GM12875 (cell line): ENCODE data around the gene NFATC4.
"Not testable (repeated sequence)": the region's sequence is repeated elsewhere in the genome, so short reads cannot be mapped to it uniquely, and the experiment has no call there.

Experiments used
- H3K4me3 ChIP-seq: one replicate; pipeline ENCODE4 v1.5.1; 2011; ENCODE audit warnings: low read depth, low read length, control low read depth
- CTCF ChIP-seq: IDR thresholded peaks from 2 replicates; pipeline ENCODE4 v1.5.1; 2011; ENCODE audit warnings: low read depth, mild to moderate bottlenecking, control low read depth, inconsistent platforms, low read length, moderate library complexity, borderline replicate concordance; ENCODE audit not compliant: insufficient read depth

Gene NFATC4

GRCh38 chr14:24325963-24326362 lies 42.0 kb upstream of the NFATC4 start:
- no peak overlapping the region for H3K4me3 ChIP-seq
- no peak for TF ChIP-seq CTCF

- H3K4me3 ChIP-seq = no peak overlapping the region
- no peak for TF ChIP-seq CTCF
Measured at GRCh38 chr14:24327303-24327702, 40.7 kb upstream of the NFATC4 start.

- not testable (repeated sequence) for H3K4me3 ChIP-seq
- TF ChIP-seq CTCF = peak; percentile 38; the same call in 1 of the 2 replicates
Measured at GRCh38 chr14:24327914-24328313, 40.1 kb upstream of the NFATC4 start.

GRCh38 chr14:24329073-24329663 lies 38.8 kb upstream of the NFATC4 start:
- no peak overlapping the region for H3K4me3 ChIP-seq
- no peak for TF ChIP-seq CTCF

- TF ChIP-seq CTCF = no peak
- no peak overlapping the region for H3K4me3 ChIP-seq
Measured at GRCh38 chr14:24329736-24330135, 38.2 kb upstream of the NFATC4 start.

- TF ChIP-seq CTCF = no peak
- H3K4me3 ChIP-seq = no peak overlapping the region
Measured at GRCh38 chr14:24330973-24331674, 36.9 kb upstream of the NFATC4 start.

GRCh38 chr14:24331731-24332267 lies 36.2 kb upstream of the NFATC4 start:
- H3K4me3 ChIP-seq = no peak overlapping the region
- TF ChIP-seq CTCF = no peak
